Measurements from ENCODE around the gene BCAS1.

- no peak for TF ChIP-seq CTCF (IDR thresholded peaks at IDR 0.05)
- TF ChIP-seq POLR2A (IDR thresholded peaks at IDR 0.05), result no peak
Observed at GRCh38 chr20:54051068-54051467, 19.3 kb downstream of the BCAS1 start.
